Activated B cell treated with CpG ODN at 0.5 μM for 24 hours (primary cell): Measurements from ENCODE around the gene RNGTT. TPM values are rescaled to one million over a fixed set of nuclear protein-coding genes. Genes with fewer than 3 reads are reported as not detected.

ENCODE experiments used
- ATAC-seq: fragments of 200-7000 bp; cut with Tn5 transposase; one replicate; pipeline ENCODE4 v1.10.0; 2021; ENCODE audit warnings: low read depth, mild to moderate bottlenecking, moderate library complexity
- CTCF ChIA-PET: fragments of 350-600 bp; sonication (Branson Sonifier 250); formaldehyde crosslinking; loops from one replicate; lab custom pipeline; 2021; ENCODE audit warnings: antibody characterized with exemption; lab: Charles Lee
- POLR2A ChIA-PET: fragments of 350-600 bp; sonication (Branson Sonifier 250); formaldehyde crosslinking; loops from one replicate; lab custom pipeline; 2021; ENCODE audit warnings: antibody characterized with exemption; lab: Charles Lee
- DNase-seq: peaks from one replicate; pipeline ENCODE4 v3.0.0; 2022
- H3K27ac Mint-ChIP-seq: one replicate; pipeline ENCODE4 v1.8.0; 2020; ENCODE audit warnings: mixed read lengths
- H3K27me3 Mint-ChIP-seq: one replicate; pipeline ENCODE4 v1.8.0; 2021; ENCODE audit warnings: mixed read lengths
- H3K36me3 Mint-ChIP-seq: one replicate; pipeline ENCODE4 v1.8.0; 2021; ENCODE audit warnings: low read depth, mixed read lengths
- H3K4me1 Mint-ChIP-seq: one replicate; pipeline ENCODE4 v1.8.0; 2021; ENCODE audit warnings: mixed read lengths
- H3K4me3 Mint-ChIP-seq: one replicate; pipeline ENCODE4 v1.8.0; 2020; ENCODE audit warnings: mild to moderate bottlenecking, mixed read lengths
- H3K9me3 Mint-ChIP-seq: one replicate; pipeline ENCODE4 v1.8.0; 2020; ENCODE audit warnings: mixed read lengths
- CTCF ChIP-seq: fragments of 200-600 bp; IDR thresholded peaks from one replicate; pipeline ENCODE4 v1.8.0; 2022; ENCODE audit warnings: antibody characterized with exemption, mild to moderate bottlenecking
- intact Hi-C: fragments of 100-400 bp; cut with micrococcal nuclease; formaldehyde crosslinking; loops from one replicate; pipeline ENCODE4 v1.15.1; 2024
- total RNA-seq: library from RNA; stranded (reverse); gene quantifications from 2 replicates; pipeline ENCODE4 v1.2.3, GENCODE V29; 2022

RNGTT gene
- total RNA-seq, 1 donor from 2014 or later = 25.9 TPM

GRCh38 chr6:88612631-88613030 lies 350.8 kb downstream of the RNGTT start:
- POLR2A ChIA-PET = no interaction called here
- no peak for TF ChIP-seq CTCF

GRCh38 chr6:88611721-88612120 lies 351.7 kb downstream of the RNGTT start:
- POLR2A ChIA-PET = no interaction called here
- H3K4me3 Mint-ChIP-seq = no peak overlapping the region
- no peak for DNase-seq

More at GRCh38 chr6:88612631-88613030, 350.8 kb downstream of the RNGTT start:
- H3K4me1 Mint-ChIP-seq = peaks cover 67% of the 10 kb centered on the region
- peaks cover 4% of the 10 kb centered on the region for H3K9me3 Mint-ChIP-seq
- CTCF ChIA-PET = interaction anchor here (1.5 kb wide), 1 partner anchor 17 kb away, joined by 4 read pairs; no protein-coding TSS in a partner anchor
- ATAC-seq (peak; percentile 36), DNase-seq (no peak)
- intact Hi-C loops = loop anchor here (10.0 kb wide), 2 partner anchors 438 to 688 kb away; no protein-coding TSS in a partner anchor
- peaks cover 46% of the 10 kb centered on the region for H3K36me3 Mint-ChIP-seq
- peak overlapping the region; percentile 79 for H3K27ac Mint-ChIP-seq
- H3K27me3 Mint-ChIP-seq = no peaks in the 10 kb centered on the region
- peak overlapping the region; percentile 53 for H3K4me3 Mint-ChIP-seq

GRCh38 chr6:88609983-88610382 lies 353.4 kb downstream of the RNGTT start:
- CTCF ChIA-PET = no interaction called here
- intact Hi-C loops = loop anchor here (10.0 kb wide), 2 partner anchors 435 to 685 kb away; no protein-coding TSS in a partner anchor
- Mint-ChIP-seq H3K36me3 (peaks cover 41% of the 10 kb centered on the region), H3K4me3 (no peak overlapping the region), H3K27ac (no peak overlapping the region), H3K4me1 (peaks cover 41% of the 10 kb centered on the region), H3K27me3 (no peaks in the 10 kb centered on the region), H3K9me3 (no peaks in the 10 kb centered on the region)
- POLR2A ChIA-PET = no interaction called here
- no peak for DNase-seq
- TF ChIP-seq CTCF = no peak
- ATAC-seq = no peak

More at GRCh38 chr6:88611721-88612120, 351.7 kb downstream of the RNGTT start:
- peaks cover 58% of the 10 kb centered on the region for H3K4me1 Mint-ChIP-seq
- no peak for TF ChIP-seq CTCF
- CTCF ChIA-PET = interaction anchor here (1.5 kb wide), 1 partner anchor 18 kb away, joined by 4 read pairs; no protein-coding TSS in a partner anchor
- intact Hi-C loops = loop anchor here (10.0 kb wide), 2 partner anchors 437 to 687 kb away; no protein-coding TSS in a partner anchor
- ATAC-seq = no peak
- H3K9me3 Mint-ChIP-seq = peaks cover 4% of the 10 kb centered on the region
- peaks cover 43% of the 10 kb centered on the region for H3K36me3 Mint-ChIP-seq
- H3K27me3 Mint-ChIP-seq = no peaks in the 10 kb centered on the region
- peak overlapping the region; percentile 59 for H3K27ac Mint-ChIP-seq

GRCh38 chr6:88605271-88605670 lies 358.1 kb downstream of the RNGTT start:
- DNase-seq = no peak
- Mint-ChIP-seq H3K9me3 (no peaks in the 10 kb centered on the region), H3K4me1 (peaks cover 7% of the 10 kb centered on the region), H3K4me3 (no peak overlapping the region), H3K27me3 (no peaks in the 10 kb centered on the region), H3K27ac (no peak overlapping the region), H3K36me3 (peaks cover 7% of the 10 kb centered on the region)
- CTCF ChIA-PET = no interaction called here
- no peak for TF ChIP-seq CTCF
- intact Hi-C loops = no loop called here
- ATAC-seq = no peak
- POLR2A ChIA-PET = no interaction called here

GRCh38 chr6:88599571-88599970 lies 363.8 kb downstream of the RNGTT start:
- Mint-ChIP-seq H3K4me1 (no peaks in the 10 kb centered on the region), H3K4me3 (no peak overlapping the region), H3K27me3 (no peaks in the 10 kb centered on the region), H3K9me3 (no peaks in the 10 kb centered on the region), H3K36me3 (no peaks in the 10 kb centered on the region), H3K27ac (no peak overlapping the region)
- ChIA-PET POLR2A (no interaction called here), CTCF (interaction anchor here (0.8 kb wide), 1 partner anchor 182 kb away, joined by 3 read pairs; no protein-coding TSS in a partner anchor)
- no peak for TF ChIP-seq CTCF
- DNase-seq (no peak), ATAC-seq (peak; percentile 37)
- intact Hi-C loops = loop anchor here (2.0 kb wide), 1 partner anchor 181 kb away; no protein-coding TSS in a partner anchor
